ENCODE measurements around the gene KIF5B. TPM values are rescaled to one million over a fixed set of nuclear protein-coding genes. Genes with fewer than 3 reads are reported as not detected.

Gene KIF5B
- total and polyA plus RNA-seq, 9 of the 15 experiments (the other 6 are each of a cell fraction or from before 2014, with no cell fraction given), result 24.4 to 94.4 (median 68.9) TPM

- no peak overlapping the region for H3K27ac ChIP-seq (ENCODE audit: extremely low read depth, low read depth, low read length)
- intact Hi-C loops (cut with micrococcal nuclease), result loop anchor here (10.0 kb wide), 1 partner anchor 85 kb away; no protein-coding TSS in a partner anchor
- FAIRE-seq, result peak; percentile 72
- in situ Hi-C loops (cut with MboI), result loop anchor here (10.0 kb wide), 1 partner anchor 285 kb away; the partner anchor contains the start of gene EPC1
- ChIA-PET CTCF (ENCODE audit: low intra/inter-chr PET ratio) (interaction anchor here (0.5 kb wide), 1 partner anchor 10 kb away, joined by 3 read pairs; no protein-coding TSS in a partner anchor), POLR2A (interaction anchor here (0.5 to 1.2 kb wide), 5 partner anchors 9 to 24 kb away, joined by 3 to 4 read pairs (median 3); no protein-coding TSS in a partner anchor)
- peak overlapping the region; percentile 9; the same call in 1 of the 2 replicates for H3K4me2 ChIP-seq (ENCODE audit: insufficient read depth, low read length)
- H3K9ac ChIP-seq (ENCODE audit: insufficient read depth in 1 of 2, low read depth in 2 of 2, low read length in 2 of 2), result no peak overlapping the region
- H3K4me3 ChIP-seq, result no peak overlapping the region
- WGBS (ENCODE audit: insufficient coverage, low coverage, missing lambda C conversion rate), result 0% methylated on average over 3 of the region's 3 CpGs
- H3K79me2 ChIP-seq (ENCODE audit: control insufficient read depth, insufficient read depth, low read length), result peaks cover 25% of the 10 kb centered on the region
- H2AFZ ChIP-seq (ENCODE audit: low read depth, low read length), result no peak overlapping the region
- peaks cover 8% of the 10 kb centered on the region for H4K20me1 ChIP-seq (replicated peaks; ENCODE audit: control insufficient read depth, insufficient read depth, low read length)
- H3K9me1 ChIP-seq (ENCODE audit: control insufficient read depth, insufficient read depth, low read length), result no peaks in the 10 kb centered on the region
- H3K27me3 ChIP-seq (ENCODE audit: control insufficient read depth in 2 of 2, insufficient read depth in 2 of 2, low read length in 2 of 2), result no peaks in the 10 kb centered on the region
- ATAC-seq, result 0 out of 3 replicates have a peak, but pooled peaks have one; percentile 5
- H3K4me1 ChIP-seq (replicated peaks in 1 of 2; ENCODE audit: control insufficient read depth in 2 of 2, insufficient read depth in 2 of 2, low read length in 2 of 2), result peaks cover 12 to 33% of the 10 kb centered on the region in 2 experiments
- peak in 2 of 4 experiments; percentile 57 to 69 for DNase-seq (ENCODE audit: extremely low read depth in 1 of 4, low spot score in 3 of 4)
- BruUV-seq (replicated peaks), result no TSS peak
- H3K36me3 ChIP-seq (ENCODE audit: control insufficient read depth, insufficient read depth, low read length), result no peaks in the 10 kb centered on the region; the same call in 2 of the 3 replicates
- no peaks in the 10 kb centered on the region for H3K9me3 ChIP-seq (replicated peaks; ENCODE audit: control insufficient read depth, insufficient read depth, low read depth, low read length)
- no peak for TF ChIP-seq ELF2 (CRISPR knock-in tag; IDR thresholded peaks at IDR 0.05)
- TF ChIP-seq SAP30 (IDR thresholded peaks at IDR 0.05; ENCODE audit: borderline replicate concordance, insufficient read depth, low read depth, low read length, poor library complexity, severe bottlenecking), result no peak
- TF ChIP-seq MTA1 (IDR thresholded peaks at IDR 0.05; ENCODE audit: borderline replicate concordance), result 0 out of 2 replicates have a peak, but pooled peaks have one; percentile 48
- TF ChIP-seq ZNF583 (CRISPR knock-in tag; IDR thresholded peaks at IDR 0.05), result no peak
- no peak for TF ChIP-seq ADNP (tag; IDR thresholded peaks at IDR 0.05)
- peak; percentile 14; the same call in 1 of the 2 replicates for TF ChIP-seq L3MBTL2 (IDR thresholded peaks at IDR 0.05)
- TF ChIP-seq MEF2A (IDR thresholded peaks at IDR 0.05; ENCODE audit: control insufficient read depth, low read depth, low read length), result no peak
- no peak for TF ChIP-seq ZNF354B (CRISPR knock-in tag; IDR thresholded peaks at IDR 0.05)
- TF ChIP-seq SOX6 (IDR thresholded peaks at IDR 0.05), result peak; percentile 99
- peak; percentile 37; the same call in 1 of the 2 replicates for TF ChIP-seq NCOR1 (IDR thresholded peaks at IDR 0.05)
- TF ChIP-seq CC2D1A (IDR thresholded peaks at IDR 0.05), result no peak
- TF ChIP-seq, protein P1, sequence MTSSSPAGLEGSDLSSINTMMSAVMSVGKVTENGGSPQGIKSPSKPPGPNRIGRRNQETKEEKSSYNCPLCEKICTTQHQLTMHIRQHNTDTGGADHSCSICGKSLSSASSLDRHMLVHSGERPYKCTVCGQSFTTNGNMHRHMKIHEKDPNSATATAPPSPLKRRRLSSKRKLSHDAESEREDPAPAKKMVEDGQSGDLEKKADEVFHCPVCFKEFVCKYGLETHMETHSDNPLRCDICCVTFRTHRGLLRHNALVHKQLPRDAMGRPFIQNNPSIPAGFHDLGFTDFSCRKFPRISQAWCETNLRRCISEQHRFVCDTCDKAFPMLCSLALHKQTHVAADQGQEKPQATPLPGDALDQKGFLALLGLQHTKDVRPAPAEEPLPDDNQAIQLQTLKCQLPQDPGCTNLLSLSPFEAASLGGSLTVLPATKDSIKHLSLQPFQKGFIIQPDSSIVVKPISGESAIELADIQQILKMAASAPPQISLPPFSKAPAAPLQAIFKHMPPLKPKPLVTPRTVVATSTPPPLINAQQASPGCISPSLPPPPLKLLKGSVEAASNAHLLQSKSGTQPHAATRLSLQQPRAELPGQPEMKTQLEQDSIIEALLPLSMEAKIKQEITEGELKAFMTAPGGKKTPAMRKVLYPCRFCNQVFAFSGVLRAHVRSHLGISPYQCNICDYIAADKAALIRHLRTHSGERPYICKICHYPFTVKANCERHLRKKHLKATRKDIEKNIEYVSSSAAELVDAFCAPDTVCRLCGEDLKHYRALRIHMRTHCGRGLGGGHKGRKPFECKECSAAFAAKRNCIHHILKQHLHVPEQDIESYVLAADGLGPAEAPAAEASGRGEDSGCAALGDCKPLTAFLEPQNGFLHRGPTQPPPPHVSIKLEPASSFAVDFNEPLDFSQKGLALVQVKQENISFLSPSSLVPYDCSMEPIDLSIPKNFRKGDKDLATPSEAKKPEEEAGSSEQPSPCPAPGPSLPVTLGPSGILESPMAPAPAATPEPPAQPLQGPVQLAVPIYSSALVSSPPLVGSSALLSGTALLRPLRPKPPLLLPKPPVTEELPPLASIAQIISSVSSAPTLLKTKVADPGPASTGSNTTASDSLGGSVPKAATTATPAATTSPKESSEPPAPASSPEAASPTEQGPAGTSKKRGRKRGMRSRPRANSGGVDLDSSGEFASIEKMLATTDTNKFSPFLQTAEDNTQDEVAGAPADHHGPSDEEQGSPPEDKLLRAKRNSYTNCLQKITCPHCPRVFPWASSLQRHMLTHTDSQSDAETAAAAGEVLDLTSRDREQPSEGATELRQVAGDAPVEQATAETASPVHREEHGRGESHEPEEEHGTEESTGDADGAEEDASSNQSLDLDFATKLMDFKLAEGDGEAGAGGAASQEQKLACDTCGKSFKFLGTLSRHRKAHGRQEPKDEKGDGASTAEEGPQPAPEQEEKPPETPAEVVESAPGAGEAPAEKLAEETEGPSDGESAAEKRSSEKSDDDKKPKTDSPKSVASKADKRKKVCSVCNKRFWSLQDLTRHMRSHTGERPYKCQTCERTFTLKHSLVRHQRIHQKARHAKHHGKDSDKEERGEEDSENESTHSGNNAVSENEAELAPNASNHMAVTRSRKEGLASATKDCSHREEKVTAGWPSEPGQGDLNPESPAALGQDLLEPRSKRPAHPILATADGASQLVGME (CRISPR knock-in tag; IDR thresholded peaks at IDR 0.05), result no peak
- peak; percentile 52; the same call in 1 of the 2 replicates for TF ChIP-seq MTA2 (IDR thresholded peaks at IDR 0.05; ENCODE audit: low read depth)
- peak; percentile 55 for TF ChIP-seq MEIS2 (IDR thresholded peaks at IDR 0.05; ENCODE audit: partially characterized antibody)
- TF ChIP-seq NR1H2 (CRISPR knock-in tag; IDR thresholded peaks at IDR 0.05), result no peak
- TF ChIP-seq HNRNPUL1 (IDR thresholded peaks at IDR 0.05; ENCODE audit: low read length), result no peak
- TF ChIP-seq ARID2 (IDR thresholded peaks at IDR 0.05), result no peak
These were observed 3.2 kb upstream of the KIF5B start for GRCh38 chr10:32059472-32059871.

Measured in K562 (cell line).